ENCODE results near the gene PRUNE2.

- TF ChIP-seq NFIC (IDR thresholded peaks at IDR 0.05; ENCODE audit: borderline replicate concordance), result no peak
- TF ChIP-seq EZH2phosphoT487 (IDR thresholded peaks at IDR 0.05; ENCODE audit: borderline replicate concordance, low read depth), result no peak
- TF ChIP-seq CTCF (IDR thresholded peaks at IDR 0.05), result no peak
- no peak for TF ChIP-seq SMC3 (IDR thresholded peaks at IDR 0.05; ENCODE audit: low read depth, low read length)
- TF ChIP-seq POLR2AphosphoS5 (IDR thresholded peaks at IDR 0.05; ENCODE audit: low read depth, low read length), result no peak
- TF ChIP-seq ELF1 (IDR thresholded peaks at IDR 0.05), result no peak
- no peak for TF ChIP-seq RCOR1 (IDR thresholded peaks at IDR 0.05; ENCODE audit: low read length)
- TF ChIP-seq USF2 (IDR thresholded peaks at IDR 0.05; ENCODE audit: borderline replicate concordance, low read depth, low read length), result no peak
- no peak for TF ChIP-seq EP300 (IDR thresholded peaks at IDR 0.05; ENCODE audit: borderline replicate concordance in 1 of 2, low read depth in 1 of 2, low read length in 1 of 2)
- TF ChIP-seq ZBTB33 (IDR thresholded peaks at IDR 0.05; ENCODE audit: borderline replicate concordance, low read depth), result no peak
- TF ChIP-seq GABPA (IDR thresholded peaks at IDR 0.05; ENCODE audit: low read depth), result no peak
- no peak for TF ChIP-seq JUND (IDR thresholded peaks at IDR 0.05)
These were observed 285.3 kb downstream of the PRUNE2 start for GRCh38 chr9:76620581-76620980.
